ENCODE measurements around the gene MYRIP.

- TF ChIP-seq EZH2 (IDR thresholded peaks at IDR 0.05; ENCODE audit: low read length, unreplicated experiment) (no peak), CTCF (conservative IDR thresholded peaks at IDR 0.05; ENCODE audit: low read depth, low read length) (no peak)
Observed at GRCh38 chr3:40287248-40287647, 477.8 kb downstream of the MYRIP start.
